Activated CD4-positive, CD25-positive, alpha-beta regulatory T cell (primary cell): Measurements from ENCODE around the gene SELENON.

Experiments used
- DNase-seq, 4 experiments: peaks; one replicate each; lab custom pipeline; 2025; lab: John Stamatoyannopoulos, UW

SELENON gene

GRCh38 chr1:25770541-25771220 is 29.3 kb upstream of the SELENON start:
- DNase-seq: no peak

DNA sequence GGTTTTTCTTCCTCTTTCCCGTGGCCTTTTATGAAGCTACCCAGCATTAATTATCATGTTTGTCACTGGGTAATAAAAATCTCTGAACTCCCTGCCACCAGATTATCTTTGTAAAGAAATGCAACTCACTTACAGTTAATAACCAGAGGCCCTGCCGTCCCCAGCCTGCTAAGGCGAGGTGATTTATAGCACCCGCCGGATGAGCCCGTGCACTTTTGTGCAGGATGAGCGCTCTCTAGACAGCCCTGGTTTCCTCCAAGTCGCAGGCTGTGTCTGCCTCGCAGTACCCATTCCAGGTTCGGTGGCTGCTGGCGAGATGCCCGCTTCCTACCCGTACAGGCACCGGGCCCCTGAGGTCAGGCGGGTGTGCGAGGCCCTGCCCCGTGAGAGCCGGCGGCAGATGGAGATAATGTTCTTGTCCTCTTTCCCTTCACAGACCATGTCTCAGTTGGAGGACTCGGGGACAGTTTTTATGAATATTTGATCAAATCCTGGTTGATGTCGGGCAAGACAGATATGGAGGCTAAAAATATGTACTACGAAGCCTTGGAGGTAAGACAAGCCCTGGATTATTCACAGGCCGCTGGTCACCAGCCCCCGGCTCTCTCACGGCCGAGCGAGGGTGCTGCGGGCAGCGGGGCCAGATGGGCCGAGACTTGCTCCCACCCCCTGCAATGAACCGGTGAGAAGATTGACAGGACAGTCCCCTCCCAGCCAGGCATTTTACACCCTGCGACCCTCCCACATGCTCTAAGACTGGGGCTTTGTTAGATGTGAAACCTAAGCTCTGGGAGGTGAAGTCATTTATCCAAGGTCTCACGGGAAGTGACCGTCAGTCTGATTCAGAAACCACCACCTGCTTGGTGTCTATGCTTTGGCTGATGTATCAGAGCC is 28.5 kb upstream of the SELENON start:
- DNase-seq: no peak

GRCh38 chr1:25772164-25772563 is 27.8 kb upstream of the SELENON start:
- no peak for DNase-seq

DNA sequence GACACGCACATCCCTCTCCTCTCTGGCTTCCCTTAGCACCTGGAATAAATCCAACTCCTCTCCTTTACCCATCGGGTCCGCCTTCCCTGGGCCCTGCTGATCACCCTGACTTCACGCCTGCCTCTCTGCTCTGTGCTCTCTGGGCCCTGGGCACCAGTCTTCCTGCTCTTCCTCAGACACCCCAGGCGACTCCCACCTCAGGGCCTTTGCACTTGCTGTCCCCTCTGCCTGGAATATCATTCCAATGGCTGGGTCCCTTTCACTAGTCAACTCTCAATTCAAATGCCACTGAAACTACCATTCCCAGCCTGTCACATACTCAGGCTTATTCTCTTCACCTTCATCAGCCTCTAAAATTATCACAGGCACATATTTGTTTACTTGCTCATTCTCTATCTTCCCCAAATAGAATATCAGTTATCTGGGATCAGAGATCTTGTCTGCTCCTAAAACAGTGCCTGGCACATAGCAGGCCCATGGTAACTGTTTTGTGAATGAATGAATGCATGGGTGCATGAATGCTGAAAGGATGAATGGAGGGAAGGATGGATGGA is 27.2 kb upstream of the SELENON start:
- no peak for DNase-seq

DNA sequence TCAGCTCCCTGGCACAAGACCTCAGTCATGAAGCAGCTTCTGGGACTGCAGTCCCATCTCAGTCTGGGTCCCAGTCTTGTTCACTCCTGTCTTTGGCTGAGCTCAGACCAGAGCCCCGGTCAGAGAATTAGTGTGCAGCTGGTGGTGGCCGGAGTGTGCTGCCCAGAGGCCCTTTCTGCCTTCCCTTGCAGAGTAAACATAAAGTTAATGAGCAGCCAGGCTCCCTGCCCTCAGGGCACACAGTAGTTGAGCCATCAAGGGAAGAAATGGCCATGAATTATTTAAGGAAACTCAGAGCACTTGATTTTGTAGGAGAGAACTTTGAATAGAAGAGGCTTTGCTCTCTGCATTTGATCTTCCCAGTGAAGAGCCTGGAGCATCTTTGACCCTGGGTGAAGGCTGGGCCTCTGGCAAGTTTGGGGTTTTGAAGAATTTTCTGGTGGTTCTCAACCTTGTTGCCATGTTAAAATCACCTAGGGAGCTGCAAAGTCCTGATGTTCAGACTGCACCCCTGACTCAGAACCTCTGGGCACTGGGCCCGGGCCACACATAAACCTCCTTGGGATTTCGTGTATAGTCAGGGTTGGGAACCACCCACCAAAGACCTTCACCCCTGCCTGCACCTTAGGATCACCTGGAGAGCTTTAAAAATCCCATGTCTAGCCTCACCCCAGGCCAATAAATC is 26.4 kb upstream of the SELENON start:
- DNase-seq: no peak

DNA sequence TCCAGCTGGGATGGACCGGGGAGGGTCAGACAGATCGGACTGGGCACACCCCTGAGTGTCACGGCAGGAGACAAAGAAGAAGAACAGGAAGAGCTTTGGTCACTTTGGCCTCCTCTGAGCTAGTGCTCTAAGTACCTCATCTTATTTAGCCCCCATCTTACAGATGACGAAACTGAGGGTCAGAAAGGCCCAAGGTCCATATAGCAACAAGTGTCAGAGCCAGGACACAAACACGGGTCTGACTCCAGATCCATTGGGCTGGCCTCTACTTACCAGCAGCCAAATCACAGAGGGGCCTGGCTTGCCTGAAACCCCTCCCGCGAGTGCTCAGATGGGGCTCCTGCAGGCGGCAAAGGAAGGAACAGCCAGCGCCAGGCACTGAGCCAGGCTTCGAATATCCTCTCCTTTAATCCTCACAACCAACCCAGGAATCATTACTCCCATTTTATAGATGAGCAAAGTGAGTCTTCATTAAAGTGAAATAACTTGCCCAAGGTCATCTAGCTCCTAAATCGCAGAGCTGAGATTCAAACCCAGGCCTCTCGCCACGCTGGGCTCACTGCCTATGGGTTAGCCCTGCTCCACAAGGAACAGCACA is 25.7 kb upstream of the SELENON start:
- no peak for DNase-seq

- DNase-seq: peak; percentile 24 to 51 (median 42)
Measured at GRCh38 chr1:25774921-25775771, 24.8 kb upstream of the SELENON start.

GRCh38 chr1:25779388-25779787 is 20.6 kb upstream of the SELENON start:
- no peak for DNase-seq

GRCh38 chr1:25779894-25780293 is 20.1 kb upstream of the SELENON start:
- DNase-seq: no peak

DNA sequence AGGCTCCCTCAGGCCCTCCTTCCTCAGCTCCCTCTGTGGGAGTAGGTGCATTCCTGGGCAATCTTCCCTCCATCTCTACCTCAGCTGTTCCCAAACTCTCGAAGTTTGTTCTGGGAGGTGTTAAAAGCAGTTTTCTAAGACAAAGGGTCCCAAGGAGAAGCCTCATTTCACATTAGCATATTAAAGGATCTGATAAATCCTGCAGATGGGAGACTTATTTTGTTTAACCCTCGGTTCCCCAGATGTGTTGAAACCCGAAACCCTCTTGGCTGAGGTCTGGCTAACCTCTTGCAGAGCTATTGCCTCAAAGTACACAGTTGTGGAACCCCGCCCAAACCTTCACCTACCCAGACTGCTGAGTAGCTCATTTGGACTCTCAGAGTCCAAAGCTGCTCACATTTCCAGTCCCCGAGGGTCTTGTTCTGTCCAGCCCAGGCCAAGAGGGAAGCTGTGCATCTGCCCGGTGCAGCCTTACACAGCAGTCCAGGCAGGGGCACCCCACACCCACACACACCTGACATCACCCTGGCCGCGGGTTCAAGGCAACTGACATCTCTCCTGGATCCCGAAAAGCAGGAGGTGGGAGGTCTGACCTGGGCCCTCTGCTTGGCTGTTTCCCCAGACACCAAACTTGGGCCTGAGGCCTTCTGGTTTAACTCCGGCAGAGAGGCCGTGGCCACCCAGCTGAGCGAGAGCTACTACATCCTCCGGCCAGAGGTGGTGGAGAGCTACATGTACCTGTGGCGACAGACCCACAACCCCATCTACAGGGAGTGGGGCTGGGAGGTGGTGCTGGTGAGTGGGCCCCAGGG is 19.5 kb upstream of the SELENON start:
- DNase-seq: no peak

GRCh38 chr1:25781130-25781433 is 18.9 kb upstream of the SELENON start:
- DNase-seq: no peak

- DNase-seq: no peak
Measured at GRCh38 chr1:25782608-25783201, 17.3 kb upstream of the SELENON start.

GRCh38 chr1:25784575-25785051 is 15.4 kb upstream of the SELENON start:
- no peak for DNase-seq

- DNase-seq: no peak
Measured at GRCh38 chr1:25785333-25786067, 14.5 kb upstream of the SELENON start.

- no peak for DNase-seq
Measured at GRCh38 chr1:25786887-25787759, 12.9 kb upstream of the SELENON start.

DNA sequence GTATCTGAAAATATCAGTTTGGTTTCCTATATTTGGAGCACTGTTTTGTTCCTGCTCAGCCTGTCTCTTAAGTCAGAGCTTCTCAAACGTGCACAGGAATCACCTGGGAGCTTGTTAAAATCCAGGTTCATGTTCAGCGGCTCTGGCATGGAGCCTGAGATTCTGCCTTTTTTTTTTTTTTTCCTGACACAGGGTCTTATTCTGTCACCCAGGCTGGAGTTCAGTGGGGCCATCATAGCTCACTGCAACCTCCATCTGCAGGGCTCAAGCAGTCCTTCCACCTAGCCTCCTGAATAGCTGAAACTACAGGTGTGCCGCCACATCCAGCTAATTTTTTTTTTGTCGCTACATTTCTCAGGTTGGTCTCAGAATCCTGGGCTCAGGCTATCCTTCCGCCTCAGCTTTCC is 12.2 kb upstream of the SELENON start:
- DNase-seq: no peak

DNA sequence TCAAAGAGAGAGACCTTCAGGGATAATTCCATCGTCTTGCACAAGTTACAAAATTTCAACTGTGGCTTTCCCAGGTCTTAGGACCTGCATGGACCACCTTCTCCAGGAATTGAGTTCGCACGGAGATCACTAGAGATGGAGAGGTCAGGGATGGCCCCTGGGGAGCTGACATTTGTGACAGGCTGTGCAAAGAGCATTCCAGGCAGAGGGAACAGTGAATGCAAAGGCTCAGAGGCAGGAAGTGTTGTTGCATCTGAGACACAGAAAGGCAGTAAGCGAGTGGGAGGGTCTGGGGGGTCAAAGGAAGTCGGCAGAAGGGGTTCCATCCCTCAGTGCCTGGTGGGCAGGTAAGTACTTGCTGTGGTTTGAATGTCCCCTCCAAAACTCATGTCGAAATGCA is 9.5 kb upstream of the SELENON start:
- DNase-seq: no peak

GRCh38 chr1:25792115-25792514 is 7.9 kb upstream of the SELENON start:
- no peak for DNase-seq
